IMR-90 (cell line): Measurements from ENCODE around the gene SLC38A1. TPM values are rescaled to one million over a fixed set of nuclear protein-coding genes. Genes with fewer than 3 reads are reported as not detected.
A peak's percentile ranks its signal among the peaks of the same experiment; 100 is the strongest.

Source experiments
- ATAC-seq: fragments of 200-7000 bp; cut with Tn5 transposase; 2 replicates; pipeline ENCODE4 v1.9.1; 2020; ENCODE audit warnings: low read depth, mild to moderate bottlenecking, moderate library complexity
- BruUV-seq: library from RNA; stranded (reverse); fragments of 400-500 nt; replicated peaks from 2 replicates; lab custom pipeline; 2021; lab: Mats Ljungman, UMichigan
- CTCF ChIA-PET: fragments of 300-600 bp; formaldehyde crosslinking; extraction: SDS; loops from one replicate; lab custom pipeline; 2021; ENCODE audit warnings: antibody characterized with exemption; lab: Yijun Ruan, JAX
- POLR2A ChIA-PET: fragments of 300-600 bp; sonication (Branson Sonifier 250); formaldehyde crosslinking; loops from one replicate; lab custom pipeline; 2022; ENCODE audit warnings: antibody characterized with exemption; ENCODE audit not compliant: unreplicated experiment; lab: Charles Lee
- DNase-seq: peaks from one replicate; pipeline ENCODE4 v3.0.0; 2013
- H2AFZ ChIP-seq: replicated peaks from 2 replicates; pipeline ENCODE3; 2013; ENCODE audit warnings: low read length, mild to moderate bottlenecking; ENCODE audit not compliant: poor library complexity
- H2AK5ac ChIP-seq: 2 replicates; pipeline ENCODE4 v1.6.1; 2013; ENCODE audit warnings: low read depth, low read length, inconsistent platforms
- H2AK9ac ChIP-seq: replicated peaks from 2 replicates; pipeline ENCODE3; 2013; ENCODE audit warnings: mild to moderate bottlenecking, low read depth, low read length, moderate library complexity; ENCODE audit not compliant: poor library complexity
- H2BK120ac ChIP-seq: 2 replicates; pipeline ENCODE4 v1.6.1; 2013; ENCODE audit warnings: low read depth, low read length, inconsistent platforms
- H2BK15ac ChIP-seq: 3 replicates; pipeline ENCODE4 v1.6.1; 2013; ENCODE audit warnings: low read depth, low read length, inconsistent platforms
- H2BK20ac ChIP-seq: 2 replicates; pipeline ENCODE4 v1.6.1; 2013; ENCODE audit warnings: low read depth, mild to moderate bottlenecking, inconsistent platforms, low read length, moderate library complexity
- H2BK5ac ChIP-seq: 2 replicates; pipeline ENCODE4 v1.6.1; 2013; ENCODE audit warnings: mild to moderate bottlenecking, low read depth, low read length, inconsistent platforms; ENCODE audit not compliant: poor library complexity, severe bottlenecking
- H3K14ac ChIP-seq: replicated peaks from 2 replicates; pipeline ENCODE4 v1.6.1; 2013; ENCODE audit warnings: low read depth, low read length, inconsistent platforms
- H3K18ac ChIP-seq: 2 replicates; pipeline ENCODE4 v1.6.1; 2013; ENCODE audit warnings: low read depth, low read length, control low read depth
- H3K23ac ChIP-seq: 2 replicates; pipeline ENCODE4 v1.6.1; 2013; ENCODE audit warnings: low read depth, low read length, inconsistent platforms
- H3K27ac ChIP-seq: 2 replicates; pipeline ENCODE4 v1.5.1; 2013; ENCODE audit warnings: mild to moderate bottlenecking, control low read depth, low read length; ENCODE audit not compliant: insufficient read depth
- H3K27me3 ChIP-seq: 2 replicates; pipeline ENCODE4 v1.6.1; 2013; ENCODE audit warnings: low read length; ENCODE audit not compliant: control insufficient read depth, insufficient read depth
- H3K36me3 ChIP-seq: 2 replicates; pipeline ENCODE4 v1.6.1; 2013; ENCODE audit warnings: low read length, mixed read lengths; ENCODE audit not compliant: control insufficient read depth, insufficient read depth
- H3K4ac ChIP-seq: 2 replicates; pipeline ENCODE4 v1.6.1; 2013; ENCODE audit warnings: low read depth, low read length, inconsistent platforms
- H3K4me1 ChIP-seq: 2 replicates; pipeline ENCODE4 v1.6.1; 2013; ENCODE audit warnings: low read length, mixed read lengths; ENCODE audit not compliant: control insufficient read depth, insufficient read depth
- H3K4me2 ChIP-seq: 2 replicates; pipeline ENCODE4 v1.6.1; 2013; ENCODE audit warnings: low read depth, mild to moderate bottlenecking, control low read depth, low read length, moderate library complexity
- H3K4me3 ChIP-seq: 2 replicates; pipeline ENCODE4 v1.5.1; 2013; ENCODE audit warnings: low read depth, mild to moderate bottlenecking, control low read depth, low read length, moderate library complexity; ENCODE audit not compliant: insufficient read depth
- H3K56ac ChIP-seq: 2 replicates; pipeline ENCODE4 v1.6.1; 2013; ENCODE audit warnings: low read length, inconsistent platforms; ENCODE audit not compliant: insufficient read depth; ENCODE audit errors: extremely low read depth
- H3K79me1 ChIP-seq, 2 experiments: 2 replicates each; pipeline ENCODE4 v1.6.1; 2013; ENCODE audit warnings: low read length in 2 of 2, inconsistent platforms in 1 of 2, low read depth in 1 of 2
- H3K9ac ChIP-seq: 2 replicates; pipeline ENCODE4 v1.6.1; 2013; ENCODE audit warnings: low read depth, low read length, control low read depth
- H3K9me1 ChIP-seq: 2 replicates; pipeline ENCODE4 v1.6.1; 2013; ENCODE audit warnings: low read length, inconsistent platforms; ENCODE audit not compliant: insufficient read depth
- H3K9me3 ChIP-seq: 2 replicates; pipeline ENCODE4 v1.6.1; 2013; ENCODE audit warnings: low read length; ENCODE audit not compliant: control insufficient read depth, insufficient read depth
- H4K20me1 ChIP-seq: 2 replicates; pipeline ENCODE4 v1.6.1; 2013; ENCODE audit warnings: low read length, inconsistent platforms; ENCODE audit not compliant: insufficient read depth
- H4K5ac ChIP-seq: 2 replicates; pipeline ENCODE4 v1.6.1; 2013; ENCODE audit warnings: mild to moderate bottlenecking, low read depth, low read length, control low read depth
- H4K8ac ChIP-seq, 2 experiments: 2 replicates each; pipeline ENCODE4 v1.6.1; 2013; ENCODE audit warnings: low read depth in 2 of 2, low read length in 2 of 2, control low read depth in 1 of 2, inconsistent platforms in 1 of 2
- H4K91ac ChIP-seq: 2 replicates; pipeline ENCODE4 v1.6.1; 2013; ENCODE audit warnings: low read depth, low read length, inconsistent platforms; ENCODE audit not compliant: insufficient read depth
- BHLHE40 ChIP-seq: fragments of 150-350 bp; IDR thresholded peaks from 2 replicates; pipeline ENCODE4 v1.6.1; 2016; ENCODE audit warnings: mild to moderate bottlenecking, low read depth, low read length
- CEBPB ChIP-seq: IDR thresholded peaks from 2 replicates; pipeline ENCODE4 v1.6.1; 2012; ENCODE audit warnings: low read depth, low read length, improper control_type of control experiment
- CHD1 ChIP-seq: IDR thresholded peaks from 2 replicates; pipeline ENCODE4 v1.6.1; 2012; ENCODE audit warnings: low read depth, low read length, improper control_type of control experiment
- CTCF ChIP-seq: conservative IDR thresholded peaks from 2 replicates; pipeline ENCODE4 v1.5.1; 2012; ENCODE audit warnings: mild to moderate bottlenecking, low read depth, low read length, improper control_type of control experiment
- ELK1 ChIP-seq: fragments of 150-350 bp; IDR thresholded peaks from 2 replicates; pipeline ENCODE4 v1.6.1; 2016; ENCODE audit warnings: low read depth, mild to moderate bottlenecking, low read length, moderate library complexity, borderline replicate concordance
- FOS ChIP-seq: fragments of 150-350 bp; IDR thresholded peaks from 2 replicates; pipeline ENCODE4 v1.6.1; 2016; ENCODE audit warnings: low read depth, low read length
- MAFK ChIP-seq: IDR thresholded peaks from 2 replicates; pipeline ENCODE4 v1.6.1; 2012; ENCODE audit warnings: low read depth, low read length, improper control_type of control experiment
- MAZ ChIP-seq: IDR thresholded peaks from 2 replicates; pipeline ENCODE4 v1.6.1; 2012; ENCODE audit warnings: low read depth, mild to moderate bottlenecking, low read length, improper control_type of control experiment, moderate library complexity, borderline replicate concordance
- MXI1 ChIP-seq: IDR thresholded peaks from 2 replicates; pipeline ENCODE4 v1.6.1; 2012; ENCODE audit warnings: low read depth, mild to moderate bottlenecking, low read length, moderate library complexity, borderline replicate concordance
- NFE2L2 ChIP-seq: fragments of 150-350 bp; IDR thresholded peaks from 2 replicates; pipeline ENCODE4 v1.6.1; 2016; ENCODE audit warnings: low read depth, mild to moderate bottlenecking, low read length
- POLR2A ChIP-seq: IDR thresholded peaks from 2 replicates; pipeline ENCODE4 v1.6.1; 2012; ENCODE audit warnings: mild to moderate bottlenecking, low read depth, low read length
- RAD21 ChIP-seq: IDR thresholded peaks from 2 replicates; pipeline ENCODE4 v1.6.1; 2012; ENCODE audit warnings: low read length, improper control_type of control experiment
- RCOR1 ChIP-seq: IDR thresholded peaks from 2 replicates; pipeline ENCODE4 v1.6.1; 2012; ENCODE audit warnings: mild to moderate bottlenecking, low read length, improper control_type of control experiment; ENCODE audit not compliant: insufficient replicate concordance
- RFX5 ChIP-seq: IDR thresholded peaks from 2 replicates; pipeline ENCODE4 v1.8.0; 2012; ENCODE audit warnings: low read depth, mild to moderate bottlenecking, low read length, moderate library complexity
- SMC3 ChIP-seq: fragments of 150-350 bp; IDR thresholded peaks from 2 replicates; pipeline ENCODE4 v1.6.1; 2016; ENCODE audit warnings: low read depth, mild to moderate bottlenecking, antibody characterized with exemption, low read length, moderate library complexity
- USF2 ChIP-seq: fragments of 150-350 bp; IDR thresholded peaks from 2 replicates; pipeline ENCODE4 v1.6.1; 2017; ENCODE audit warnings: mild to moderate bottlenecking, antibody characterized with exemption, low read length, low read depth
- dilution Hi-C: fragments of 300-500 bp; cut with HindIII; formaldehyde crosslinking; loops from one replicate; pipeline ENCODE4 v1.14.3; 2018; ENCODE audit warnings: low sequenced_read_pairs; ENCODE audit not compliant: unreplicated experiment
- in situ Hi-C: fragments of 300-500 bp; cut with MboI; formaldehyde crosslinking; loops from 3 replicates; pipeline ENCODE4 v1.14.3; 2019; ENCODE audit warnings: low sequenced_read_pairs, inconsistent platforms, mixed read lengths
- intact Hi-C: fragments of 100-400 bp; cut with micrococcal nuclease; formaldehyde crosslinking; loops from 2 replicates; pipeline ENCODE4 v1.10.0; 2022
- polyA plus RNA-seq, 3 experiments: library from polyadenylated mRNA; depleted of rRNA; stranded (reverse); fragments of >200 nt; gene quantifications; 2 replicates each; pipeline ENCODE4 v1.2.3, GENCODE V29; 2012; ENCODE audit warnings: low replicate concordance in 1 of 3
- total RNA-seq: library from RNA; depleted of rRNA; stranded (reverse); fragments of >200 nt; gene quantifications from 2 replicates; pipeline ENCODE4 v1.2.3, GENCODE V29; 2012

Gene SLC38A1
- total and polyA plus RNA-seq, 2 of the 4 experiments (the other 2 are of a cell fraction), result 22.8 to 61.5 TPM

GRCh38 chr12:46265102-46265501 lies 3.7 kb downstream of the SLC38A1 start:
- H3K9me1 ChIP-seq, result peaks cover 25% of the 10 kb centered on the region
- H3K4me2 ChIP-seq, result peak overlapping the region; percentile 17
- no peak overlapping the region for H3K4ac ChIP-seq
- H4K5ac ChIP-seq, result no peak overlapping the region
- intact Hi-C loops, result loop anchor here (5.0 to 10.0 kb wide), 4 partner anchors 230 to 670 kb away; partner anchors contain the start of gene SCAF11
- no peak overlapping the region for H4K8ac ChIP-seq
- H4K91ac ChIP-seq, result no peak overlapping the region; the same call in 1 of the 2 replicates
- peak overlapping the region; percentile 66; the same call in 1 of the 2 replicates for H2AK5ac ChIP-seq
- peaks cover 57% of the 10 kb centered on the region for H4K20me1 ChIP-seq
- no peaks in the 10 kb centered on the region for H3K36me3 ChIP-seq
- DNase-seq (no peak), ATAC-seq (no peak)
- TF ChIP-seq SMC3 (no peak), MAFK (no peak), BHLHE40 (no peak), ELK1 (no peak), FOS (no peak), NFE2L2 (no peak), RAD21 (no peak), CHD1 (no peak), USF2 (no peak), RCOR1 (no peak), RFX5 (no peak), CEBPB (no peak), MAZ (no peak), POLR2A (no peak), CTCF (no peak), MXI1 (no peak)
- peaks cover 21 to 59% of the 10 kb centered on the region in 2 experiments for H3K79me1 ChIP-seq
- H3K9me3 ChIP-seq, result no peaks in the 10 kb centered on the region
- POLR2A ChIA-PET, result no interaction called here
- in situ Hi-C loops, result loop anchor here (5.0 kb wide), 1 partner anchor 48 kb away; no protein-coding TSS in a partner anchor
- H3K23ac ChIP-seq, result peak overlapping the region; percentile 70
- H3K4me1 ChIP-seq, result peaks cover 29% of the 10 kb centered on the region
- dilution Hi-C loops, result no loop called here
- peak overlapping the region; percentile 60 for H2BK5ac ChIP-seq
- H2BK120ac ChIP-seq, result 0 out of 2 replicates have a peak overlapping the region, but pooled peaks have one; percentile 11
- no peak overlapping the region for H3K27ac ChIP-seq
- H3K4me3 ChIP-seq, result no peak overlapping the region
- H3K56ac ChIP-seq, result no peak overlapping the region
- no peak overlapping the region for H2AK9ac ChIP-seq
- no TSS peak for BruUV-seq
- H2BK20ac ChIP-seq, result peak overlapping the region; percentile 24; the same call in 1 of the 2 replicates
- CTCF ChIA-PET, result no interaction called here
- H2AFZ ChIP-seq, result no peak overlapping the region
- no peaks in the 10 kb centered on the region for H3K27me3 ChIP-seq
- no peak overlapping the region for H3K9ac ChIP-seq
- no peak overlapping the region for H3K18ac ChIP-seq
- peak overlapping the region; percentile 10; the same call in 1 of the 3 replicates for H2BK15ac ChIP-seq
- H3K14ac ChIP-seq, result peak overlapping the region; percentile 48; the same call in 1 of the 2 replicates
